Thyroid gland (tissue), 4 donors: ENCODE measurements around the gene STAT1.

Source experiments
- POLR2A ChIP-seq, 2 donors: fragments of 450-650 bp; IDR thresholded peaks; one replicate each; pipeline ENCODE4 v1.6.1; 2017; ENCODE audit warnings: antibody characterized with exemption in 2 of 2, mild to moderate bottlenecking in 2 of 2, moderate library complexity in 1 of 2
- TF ChIP-seq, protein P1 (sequence below), 6 experiments: fragments of 200-600 bp in 3 of 6; fragments of 450-650 bp in 3 of 6; sonication (generic) in 3 of 6; IDR thresholded peaks; one replicate each; pipeline ENCODE4 v1.5.1; 2016 to 2019; ENCODE audit warnings: antibody characterized with exemption in 6 of 6, mild to moderate bottlenecking in 2 of 6, inconsistent platforms in 1 of 6, moderate library complexity in 1 of 6

DNA sequence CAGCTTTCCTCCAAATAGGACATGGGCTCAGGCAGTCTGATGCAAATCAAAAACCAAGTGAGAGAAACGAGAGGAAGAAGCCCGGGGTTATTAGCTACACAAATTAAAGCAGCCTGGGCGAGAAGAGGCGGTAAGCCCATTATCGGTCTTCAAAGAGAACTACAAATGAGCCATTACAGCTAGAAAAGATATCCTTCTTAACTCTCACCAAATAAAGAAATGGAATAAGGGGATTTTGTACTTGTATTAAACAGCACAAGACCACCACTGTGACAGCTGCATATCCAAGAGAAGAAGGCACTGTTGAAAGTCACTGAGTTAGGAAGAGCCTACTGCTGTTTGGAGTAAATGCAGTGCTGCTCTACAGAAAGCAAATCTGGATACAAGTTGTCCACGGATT is 32.6 kb downstream of the STAT1 start:
- TF ChIP-seq, protein P1, sequence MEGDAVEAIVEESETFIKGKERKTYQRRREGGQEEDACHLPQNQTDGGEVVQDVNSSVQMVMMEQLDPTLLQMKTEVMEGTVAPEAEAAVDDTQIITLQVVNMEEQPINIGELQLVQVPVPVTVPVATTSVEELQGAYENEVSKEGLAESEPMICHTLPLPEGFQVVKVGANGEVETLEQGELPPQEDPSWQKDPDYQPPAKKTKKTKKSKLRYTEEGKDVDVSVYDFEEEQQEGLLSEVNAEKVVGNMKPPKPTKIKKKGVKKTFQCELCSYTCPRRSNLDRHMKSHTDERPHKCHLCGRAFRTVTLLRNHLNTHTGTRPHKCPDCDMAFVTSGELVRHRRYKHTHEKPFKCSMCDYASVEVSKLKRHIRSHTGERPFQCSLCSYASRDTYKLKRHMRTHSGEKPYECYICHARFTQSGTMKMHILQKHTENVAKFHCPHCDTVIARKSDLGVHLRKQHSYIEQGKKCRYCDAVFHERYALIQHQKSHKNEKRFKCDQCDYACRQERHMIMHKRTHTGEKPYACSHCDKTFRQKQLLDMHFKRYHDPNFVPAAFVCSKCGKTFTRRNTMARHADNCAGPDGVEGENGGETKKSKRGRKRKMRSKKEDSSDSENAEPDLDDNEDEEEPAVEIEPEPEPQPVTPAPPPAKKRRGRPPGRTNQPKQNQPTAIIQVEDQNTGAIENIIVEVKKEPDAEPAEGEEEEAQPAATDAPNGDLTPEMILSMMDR (IDR thresholded peaks at IDR 0.05): no peak
- TF ChIP-seq POLR2A (IDR thresholded peaks at IDR 0.05): no peak
